GM19467 (cell line): Measurements from ENCODE around the gene PROC.

Experiments
- ATAC-seq: cut with Tn5 transposase; IDR thresholded peaks from one replicate; pipeline ENCODE4 v1.9.1; 2021; ENCODE audit warnings: mild to moderate bottlenecking, moderate library complexity; ENCODE audit not compliant: unreplicated experiment

PROC gene

DNA sequence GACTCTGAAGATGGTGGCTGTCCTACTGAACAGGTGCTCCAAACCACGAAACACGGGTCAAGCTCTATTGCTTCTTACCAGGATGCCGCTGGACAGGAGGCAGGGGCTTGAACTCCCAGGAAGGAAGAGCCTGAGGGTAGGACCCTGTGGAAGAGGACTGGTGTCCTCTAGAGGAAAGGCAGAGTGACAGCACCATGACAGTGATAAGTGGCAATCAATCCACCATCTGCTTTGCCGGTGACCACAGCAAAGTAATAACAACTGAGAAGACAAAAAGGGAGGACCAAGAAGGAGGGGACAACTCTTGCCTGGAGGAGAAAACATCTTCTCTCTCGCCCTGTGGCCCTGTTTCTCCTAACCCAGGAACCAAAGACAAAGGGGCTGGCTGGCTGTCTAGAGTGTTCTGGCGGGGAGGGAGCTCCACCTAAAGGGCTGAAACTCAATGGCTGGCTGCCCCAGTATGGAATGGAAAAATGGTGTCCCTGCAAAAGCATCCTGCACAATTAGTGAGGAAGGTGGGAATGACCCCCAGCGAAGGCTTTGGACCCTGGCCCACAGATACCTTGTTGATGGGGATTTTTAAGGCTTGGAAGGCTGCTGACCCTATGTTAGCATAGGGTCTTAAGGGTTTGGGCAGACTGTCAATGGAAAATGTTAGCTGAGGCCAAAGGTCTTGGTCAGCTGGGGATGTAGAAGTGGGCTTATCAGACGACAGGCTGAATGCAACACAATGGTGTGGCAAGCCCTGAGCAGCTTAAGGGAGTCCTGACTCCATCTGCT lies 35.4 kb downstream of the PROC start:
- no peak for ATAC-seq

DNA sequence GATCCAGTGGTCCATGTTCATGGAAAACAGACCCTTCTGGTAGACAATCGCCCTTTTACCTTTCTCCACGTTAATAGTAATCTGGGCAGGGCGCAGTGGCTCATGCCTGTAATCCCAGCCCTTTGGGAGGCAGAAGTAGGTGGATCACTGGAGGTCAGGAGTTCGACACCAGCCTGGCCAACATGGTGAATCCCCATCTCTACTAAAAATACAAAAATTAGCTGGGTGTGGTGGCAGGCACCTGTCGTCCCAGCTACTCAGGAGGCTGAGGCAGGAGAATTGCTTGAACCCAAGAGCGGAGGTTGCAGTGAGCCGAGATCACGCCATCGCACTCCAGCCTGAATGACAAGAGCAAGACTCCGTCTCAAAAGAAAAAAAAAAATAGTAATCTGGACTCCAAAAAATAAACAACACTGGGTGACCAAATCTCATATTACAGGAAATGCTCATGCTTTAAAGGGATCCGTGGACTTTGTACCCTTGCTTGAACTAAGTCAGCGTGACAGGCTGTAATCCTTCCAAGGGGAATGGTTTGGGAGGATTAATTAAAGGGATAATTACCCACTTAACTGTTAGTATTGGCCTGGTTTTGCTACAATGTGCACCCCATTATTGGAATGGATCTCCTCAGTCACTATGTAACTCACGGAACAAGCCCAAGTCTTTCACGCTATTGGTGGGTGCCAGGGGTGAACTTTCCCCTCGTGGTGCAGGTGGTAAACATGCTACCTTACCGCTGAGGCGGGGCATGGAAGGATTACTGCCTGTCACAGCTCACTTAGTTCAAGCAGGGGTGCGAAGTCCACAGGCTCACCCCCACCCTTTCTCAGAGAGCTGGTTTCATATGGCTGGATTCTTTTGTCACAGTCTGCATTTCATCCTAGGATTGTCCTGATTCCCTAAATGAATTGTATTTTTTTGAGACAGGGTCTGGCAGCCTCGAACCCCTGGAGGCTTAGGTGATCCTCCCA lies 36.7 kb downstream of the PROC start:
- ATAC-seq: no peak

DNA sequence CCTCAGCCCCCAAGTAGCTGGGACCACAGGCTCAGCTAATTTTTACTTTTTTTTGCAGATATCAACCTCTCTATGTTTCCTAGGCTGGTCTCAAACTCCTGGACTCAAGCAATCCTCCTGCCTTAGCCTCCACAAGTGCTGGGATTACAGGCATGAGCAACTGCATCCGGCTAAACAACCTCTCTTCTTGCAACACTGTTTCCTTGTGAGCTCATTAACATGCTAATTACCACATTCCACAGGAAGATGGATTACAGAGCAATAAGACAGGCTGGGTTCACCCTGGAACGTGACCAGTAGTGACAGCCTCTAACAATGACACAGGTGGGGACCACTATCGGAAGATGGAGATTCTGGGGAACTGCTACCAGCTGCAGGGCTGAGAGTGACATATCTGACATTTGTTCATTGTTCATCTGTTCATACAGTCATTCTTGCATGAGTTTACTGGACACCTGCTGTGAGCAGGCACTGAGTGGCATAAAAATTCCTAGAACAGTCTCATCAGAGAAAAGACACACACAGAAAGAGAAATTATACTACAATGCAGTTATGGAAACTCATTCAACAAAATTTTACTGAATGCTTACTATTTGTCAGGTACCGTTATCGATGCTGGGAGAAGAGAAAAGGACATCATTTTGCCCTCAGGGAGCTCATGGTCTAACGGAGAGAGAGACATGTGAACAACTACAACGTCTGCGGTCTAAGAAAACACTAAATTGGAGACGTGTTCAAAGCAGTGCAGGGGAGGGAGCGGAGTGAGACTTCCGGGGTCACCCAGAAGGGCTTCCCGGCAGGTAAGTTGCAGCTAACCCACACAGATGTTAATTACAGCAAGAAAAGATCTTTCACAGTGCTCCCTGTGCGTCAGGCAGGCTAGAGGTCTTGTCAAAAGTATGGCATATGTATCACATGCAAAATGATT lies 37.6 kb downstream of the PROC start:
- no peak for ATAC-seq

DNA sequence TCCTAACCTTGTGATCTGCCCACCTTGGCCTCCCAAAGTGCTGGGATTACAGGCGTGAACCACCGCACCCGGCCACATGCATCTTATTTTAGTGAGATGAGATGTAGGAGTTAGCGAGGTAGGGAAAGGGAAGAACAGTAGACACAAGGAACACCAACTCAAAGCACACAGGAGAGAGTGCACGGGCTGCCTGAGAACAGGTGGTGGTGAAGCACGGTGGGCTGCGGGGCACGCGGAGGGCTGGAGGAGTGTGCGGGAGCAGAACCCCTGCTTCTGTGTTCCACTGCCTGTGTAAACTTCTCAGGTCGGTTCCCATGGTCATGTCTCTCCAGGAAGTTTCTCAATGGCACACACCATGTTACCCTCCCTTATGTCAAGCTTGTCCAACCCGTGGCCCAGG lies 38.7 kb downstream of the PROC start:
- ATAC-seq: no peak

DNA sequence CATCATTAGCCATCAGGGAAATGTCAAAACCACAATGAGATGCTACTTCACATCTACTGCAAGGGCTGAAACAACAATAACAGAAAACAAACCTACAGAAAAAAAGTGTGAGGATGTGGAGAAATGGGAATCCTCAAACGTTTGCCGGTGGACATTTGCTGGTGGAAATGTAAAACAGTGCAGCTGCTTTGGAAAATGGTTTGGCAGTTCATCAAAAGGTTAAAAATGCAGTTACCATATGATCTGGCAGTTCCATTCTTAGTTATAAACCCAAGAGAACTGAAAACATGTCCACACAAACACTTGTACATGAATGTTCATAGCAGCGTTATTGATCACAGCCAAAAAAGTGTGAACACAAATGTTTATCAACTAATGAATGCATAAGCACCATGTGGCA lies 44.2 kb downstream of the PROC start:
- no peak for ATAC-seq

DNA sequence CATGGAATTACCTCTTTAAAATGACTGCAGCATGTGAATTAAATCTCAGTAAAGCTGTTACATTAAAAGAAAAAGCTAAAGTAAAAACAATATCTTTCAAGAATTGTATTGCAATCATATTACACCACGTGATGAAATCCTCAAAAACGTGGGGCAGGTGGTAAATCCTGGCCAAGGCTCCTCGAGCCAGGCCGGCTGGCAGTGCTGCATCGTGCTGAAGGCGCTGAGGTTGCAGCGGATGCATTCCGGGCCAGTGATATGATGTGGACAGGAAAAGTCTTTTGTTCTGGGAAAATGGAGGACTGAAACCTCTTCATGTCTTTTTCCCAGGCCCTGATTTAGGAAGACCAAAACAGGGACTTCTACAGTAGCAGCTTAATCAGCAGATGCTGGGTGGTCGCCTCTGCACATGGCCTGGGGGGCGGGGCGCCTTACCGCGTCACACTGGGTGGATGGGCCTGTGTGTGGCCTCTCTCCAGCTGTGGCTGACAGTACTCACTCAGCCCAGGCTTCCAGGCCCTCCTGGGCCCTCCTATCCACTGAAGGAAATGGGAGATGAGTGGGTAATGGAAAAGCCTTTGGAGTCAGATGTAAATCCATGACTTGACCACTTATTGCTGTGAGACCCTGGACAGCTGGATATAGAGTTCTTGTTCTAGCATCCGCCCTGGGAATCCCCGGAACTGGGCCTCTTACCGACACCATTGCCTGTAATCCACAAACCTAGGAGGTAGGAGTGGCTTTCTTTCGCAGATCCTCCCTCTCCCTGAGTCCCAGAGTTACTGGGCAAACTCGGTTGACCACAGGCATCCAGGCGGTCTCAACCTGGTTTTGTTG lies 45.1 kb downstream of the PROC start:
- ATAC-seq: no peak

DNA sequence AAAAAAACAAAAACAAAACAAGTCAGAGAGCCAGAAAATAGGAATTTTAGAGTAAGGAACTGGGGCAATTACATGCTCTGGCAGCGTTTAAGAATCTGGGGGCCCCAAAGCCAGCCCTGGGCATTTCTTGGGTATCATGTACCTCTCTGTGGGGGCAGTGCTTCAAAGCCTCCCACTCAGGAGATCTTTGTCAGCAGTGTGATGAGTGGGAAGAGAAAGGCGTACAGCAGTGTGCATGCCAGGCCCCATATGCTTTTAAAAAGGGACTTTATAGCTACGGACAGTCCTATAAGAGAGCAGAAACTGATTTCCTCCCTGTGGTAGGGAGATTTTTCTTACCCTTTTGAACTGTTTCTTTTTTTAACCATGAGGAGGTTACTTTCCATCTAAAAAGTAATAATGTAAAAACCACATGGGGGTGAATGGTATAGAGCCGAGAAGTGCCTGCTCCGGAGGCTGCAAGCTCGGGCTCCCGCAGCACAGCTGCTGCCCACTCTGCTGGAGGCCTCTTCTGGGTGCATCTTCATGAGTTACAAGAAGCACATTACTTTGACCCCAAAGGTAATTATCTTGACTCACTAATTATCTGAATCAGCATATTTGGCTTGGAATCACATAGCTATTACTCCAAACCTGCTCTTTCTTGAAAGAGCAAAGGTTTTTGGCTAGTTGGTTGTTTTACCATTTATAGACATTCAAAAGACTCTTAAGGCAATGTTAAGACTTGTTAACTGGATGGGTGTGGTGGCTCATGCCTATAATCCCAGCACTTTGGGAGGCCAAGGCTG lies 46.4 kb downstream of the PROC start:
- no peak for ATAC-seq

DNA sequence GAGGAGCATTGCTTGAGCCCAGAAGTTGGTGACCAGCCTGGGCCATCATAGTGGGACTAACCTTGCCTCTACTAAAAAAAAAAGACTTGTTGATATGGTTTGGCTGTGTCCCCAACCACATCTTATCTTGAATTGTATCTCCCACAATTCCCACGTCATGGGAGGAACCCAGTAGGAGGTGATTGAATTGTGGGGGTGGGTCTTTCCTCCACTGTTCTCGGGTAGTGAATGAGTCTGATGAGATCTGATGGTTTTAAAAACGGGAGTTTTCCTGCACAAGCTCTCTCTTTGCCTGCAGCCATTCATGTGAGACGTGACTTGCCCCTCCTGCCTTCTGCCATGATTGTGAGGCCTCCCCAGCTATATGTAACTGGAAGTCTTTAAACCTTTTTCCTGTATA lies 47.0 kb downstream of the PROC start:
- ATAC-seq: no peak

DNA sequence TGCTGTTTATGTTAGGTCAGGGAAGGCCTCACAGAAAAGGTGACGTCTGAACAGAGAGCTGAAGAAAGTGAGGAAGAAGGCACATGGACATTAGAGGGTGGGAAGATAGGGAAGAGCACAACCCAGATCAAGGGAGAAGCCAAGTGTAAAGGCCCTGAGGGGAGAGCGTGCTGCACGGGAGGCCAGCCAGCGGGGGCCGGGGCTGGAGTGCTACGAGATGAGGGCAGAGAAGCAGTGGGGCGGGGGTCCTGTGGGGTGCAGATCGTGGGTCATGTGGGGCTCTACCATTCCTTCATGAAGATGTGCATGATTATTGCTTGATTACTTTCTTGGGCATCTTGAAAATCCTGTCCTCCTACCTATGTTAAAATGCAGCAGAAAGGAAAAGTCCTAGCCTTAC lies 50.8 kb downstream of the PROC start:
- no peak for ATAC-seq

DNA sequence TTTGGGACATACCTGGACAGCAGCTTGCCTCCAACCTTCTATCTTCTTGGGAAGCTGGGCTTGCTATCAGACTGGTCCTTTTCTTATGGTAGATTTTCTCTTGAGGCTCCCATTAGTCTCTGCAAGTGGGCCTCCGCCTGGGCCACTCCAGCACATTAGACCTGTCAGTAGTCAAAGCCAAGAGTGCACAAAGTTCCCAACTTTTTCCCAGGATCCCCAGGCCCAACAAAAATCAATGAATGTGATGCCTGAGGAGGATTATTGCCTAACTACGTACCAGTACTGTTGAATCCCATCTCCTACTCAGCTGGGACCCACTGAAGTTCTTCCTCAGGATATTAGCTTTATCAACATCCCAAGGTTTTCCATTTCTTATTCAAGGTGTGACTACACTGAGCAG lies 51.7 kb downstream of the PROC start:
- no peak for ATAC-seq

DNA sequence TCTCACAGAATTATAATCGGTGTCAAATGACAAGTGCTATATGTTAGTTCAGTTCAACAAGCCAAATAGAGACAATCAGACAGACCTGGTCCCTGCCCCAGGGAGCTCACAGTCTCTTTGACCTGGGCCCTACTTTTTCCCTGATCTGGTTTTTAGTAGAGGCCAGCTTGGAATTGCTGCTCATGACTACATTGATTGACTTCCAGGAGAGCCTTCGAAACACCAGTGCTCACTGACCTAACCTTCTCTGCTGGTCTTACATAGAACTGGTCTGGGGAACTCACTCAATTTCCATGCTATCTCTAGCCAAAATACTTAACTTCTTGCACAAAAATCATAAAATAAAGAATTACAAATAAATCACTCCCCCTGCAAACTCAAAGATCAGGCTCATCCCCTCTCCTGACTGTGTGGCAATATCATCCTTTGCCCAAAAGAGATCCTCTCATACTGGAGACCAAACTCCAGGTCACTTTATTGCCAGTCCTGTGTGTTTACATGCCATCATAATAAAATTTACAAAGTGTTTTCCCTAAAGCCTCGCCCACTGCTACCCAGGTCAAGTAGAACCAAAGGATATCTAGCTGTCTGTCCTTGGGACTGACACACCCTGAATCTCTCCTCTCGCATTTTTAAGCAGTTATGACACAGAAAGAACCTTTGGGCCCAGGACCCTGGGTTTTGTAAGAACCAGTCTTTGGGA lies 53.2 kb downstream of the PROC start:
- no peak for ATAC-seq

DNA sequence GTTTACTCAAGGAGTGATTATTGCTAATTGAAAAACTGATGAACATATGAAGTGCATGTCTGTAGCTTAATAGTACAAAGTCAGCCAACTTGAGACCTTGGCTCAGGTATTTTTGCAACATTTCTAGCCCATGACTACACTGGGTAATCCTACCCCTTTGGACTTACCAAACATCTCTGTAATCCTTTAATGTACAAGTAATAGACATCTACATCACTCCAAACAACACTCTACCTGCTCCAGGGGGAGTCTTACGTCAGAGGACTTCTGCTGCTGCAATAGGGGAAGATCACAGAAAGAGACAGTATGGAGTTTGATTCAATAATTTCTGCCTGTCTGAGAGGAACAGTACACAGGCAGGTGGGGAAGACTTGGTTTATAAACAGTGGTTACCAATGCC lies 54.0 kb downstream of the PROC start:
- no peak for ATAC-seq

DNA sequence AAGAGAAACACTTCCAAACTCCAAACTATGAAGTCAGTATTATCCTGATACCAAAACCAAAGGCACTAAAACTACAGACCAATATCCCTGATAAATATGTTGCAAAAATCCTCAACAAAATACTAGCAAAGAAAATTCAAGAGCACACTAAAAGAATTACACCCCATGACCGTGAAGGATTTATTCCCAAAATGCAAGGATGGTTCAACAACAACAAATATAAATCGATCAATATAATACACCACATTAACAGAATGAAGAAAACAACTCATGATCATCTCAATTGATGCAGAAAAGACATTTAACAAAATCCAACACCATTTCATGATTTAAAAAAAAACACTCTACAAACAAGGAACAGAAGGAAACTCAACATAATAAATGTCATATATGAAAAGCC lies 57.6 kb downstream of the PROC start:
- ATAC-seq: no peak
